ENCODE data around the gene DCPS. TPM values are rescaled to one million over a fixed set of nuclear protein-coding genes. Genes with fewer than 3 reads are reported as not detected.
"Not testable (repeated sequence)": the region's sequence is repeated elsewhere in the genome, so short reads cannot be mapped to it uniquely, and the experiment has no call there.

Gene DCPS
- total RNA-seq, 2 donors from 2014 or later = 11.3 to 13.1 TPM

DNA sequence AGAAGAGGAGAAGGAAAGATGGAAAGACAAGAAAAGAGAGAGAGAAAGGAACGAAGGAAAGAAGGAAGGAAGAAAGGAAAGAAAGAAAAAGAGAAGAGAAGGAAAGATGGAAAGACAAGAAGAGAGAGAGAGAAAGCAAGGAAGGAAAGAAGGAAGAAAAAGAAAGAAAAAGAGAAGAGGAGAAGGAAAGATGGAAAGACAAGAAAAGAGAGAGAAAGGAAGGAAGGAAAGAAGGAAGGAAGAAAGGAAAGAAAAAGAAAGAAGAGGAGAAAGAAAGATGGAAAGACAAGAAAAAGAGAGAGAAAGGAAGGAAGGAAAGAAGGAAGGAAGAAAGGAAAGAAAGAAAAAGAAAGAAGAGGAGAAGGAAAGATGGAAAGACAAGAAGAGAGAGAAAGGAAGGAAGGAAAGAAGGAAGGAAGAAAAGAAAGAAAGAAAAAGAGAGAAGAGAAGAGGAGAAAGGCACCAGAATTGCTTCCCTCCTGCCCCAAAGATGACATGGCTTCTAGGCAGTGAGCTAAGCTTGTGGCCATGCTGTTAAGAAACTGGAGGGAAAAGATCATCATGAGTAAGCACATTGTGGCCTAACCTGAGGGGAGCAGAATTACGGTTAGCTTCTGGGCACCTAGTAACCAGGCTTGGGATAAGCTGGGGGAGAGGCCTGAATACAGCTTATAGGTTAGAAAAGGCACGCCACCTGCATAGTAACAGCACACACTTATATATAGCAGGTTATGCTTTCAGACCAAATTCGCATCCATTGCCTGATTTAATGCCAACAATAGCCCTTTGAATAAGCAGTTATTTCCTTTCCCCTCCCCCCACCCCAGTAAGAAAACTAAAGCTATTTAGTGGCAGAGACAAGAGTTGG is 49.3 kb downstream of the DCPS start:
- DNase-seq (no peak), ATAC-seq (no peak)
- intact Hi-C loops (cut with DNase I) = no loop called here

DNA sequence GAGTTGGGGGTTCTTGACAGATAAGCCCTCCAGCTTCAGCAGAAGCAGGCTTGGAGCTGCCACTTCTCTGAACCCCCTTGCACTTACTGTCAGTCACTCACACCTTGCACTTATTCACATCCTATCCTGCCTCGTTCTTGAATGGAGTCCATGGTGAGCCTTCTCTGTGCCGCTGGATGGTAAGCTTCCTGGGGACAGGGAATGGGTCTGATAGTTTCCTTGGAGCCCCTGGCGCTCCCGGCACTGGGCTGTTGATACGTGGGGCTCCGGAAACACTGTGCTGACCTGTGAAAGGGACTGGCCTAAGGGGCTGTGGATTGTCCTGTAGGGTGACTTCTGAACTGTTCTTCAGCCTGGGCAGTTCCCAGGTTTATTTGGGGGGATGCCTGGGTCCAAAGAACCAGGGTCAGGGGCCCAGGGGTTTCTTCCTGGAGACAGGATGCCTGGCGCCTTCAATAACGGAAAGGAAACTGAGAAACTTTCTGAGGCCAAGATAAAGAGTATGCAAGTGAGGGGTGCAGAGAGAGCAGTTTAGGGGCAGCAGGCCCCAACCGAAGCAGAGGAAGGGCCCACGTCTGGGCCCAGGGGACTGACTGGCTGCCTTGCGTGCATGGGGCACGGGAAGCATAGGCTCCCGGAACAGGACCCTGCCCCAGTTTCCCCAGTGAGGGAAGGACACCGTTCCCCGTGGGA is 50.9 kb downstream of the DCPS start:
- DNase-seq (no peak), ATAC-seq (no peak)
- intact Hi-C loops (cut with DNase I) = loop anchor here in 1 of 2 donors (5.0 kb wide), 2 partner anchors 38 to 63 kb away; no protein-coding TSS in a partner anchor

DNA sequence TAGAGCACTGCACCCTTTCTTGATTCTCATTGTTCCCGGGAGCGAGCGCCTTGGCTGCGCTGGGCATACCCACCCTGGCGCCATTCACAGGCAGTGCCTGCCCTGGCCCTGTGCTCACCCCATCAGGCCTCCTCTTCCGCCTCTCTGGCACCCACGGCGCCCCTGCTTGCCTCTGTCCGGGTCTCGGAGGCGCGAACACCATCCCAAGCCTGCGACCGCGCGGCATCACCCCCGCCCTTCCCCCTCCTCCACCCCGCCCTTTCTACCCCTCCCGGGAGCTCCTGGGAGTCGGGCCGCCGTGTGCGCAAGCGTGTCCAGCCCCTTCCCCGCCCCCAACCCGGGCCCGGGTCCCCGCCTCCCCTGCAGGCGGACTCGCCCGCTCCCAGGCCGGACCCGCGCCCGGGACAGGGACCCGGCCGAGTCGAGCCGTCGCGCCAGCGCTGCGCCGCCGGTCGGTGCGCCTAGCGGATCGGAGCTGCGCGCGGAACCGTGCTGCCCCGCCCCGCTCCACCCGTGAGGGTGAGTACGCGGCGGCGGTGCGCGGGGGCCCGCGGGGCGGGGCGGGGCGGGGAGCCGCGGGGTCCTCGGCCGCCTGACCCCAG is 51.6 kb downstream of the DCPS start, which contains the start of gene ST3GAL4:
TSS of gene ST3GAL4 (plus strand) at position 363 of the 602 bp plus-strand sequence. CDS start 50,470 bp downstream, outside the sequence.
- DNase-seq = peak; percentile 87
- intact Hi-C loops (cut with DNase I) = loop anchor here in 1 of 2 donors (5.0 kb wide), 2 partner anchors 37 to 62 kb away; no protein-coding TSS in a partner anchor
- ATAC-seq = peak; percentile 78 to 83

DNA sequence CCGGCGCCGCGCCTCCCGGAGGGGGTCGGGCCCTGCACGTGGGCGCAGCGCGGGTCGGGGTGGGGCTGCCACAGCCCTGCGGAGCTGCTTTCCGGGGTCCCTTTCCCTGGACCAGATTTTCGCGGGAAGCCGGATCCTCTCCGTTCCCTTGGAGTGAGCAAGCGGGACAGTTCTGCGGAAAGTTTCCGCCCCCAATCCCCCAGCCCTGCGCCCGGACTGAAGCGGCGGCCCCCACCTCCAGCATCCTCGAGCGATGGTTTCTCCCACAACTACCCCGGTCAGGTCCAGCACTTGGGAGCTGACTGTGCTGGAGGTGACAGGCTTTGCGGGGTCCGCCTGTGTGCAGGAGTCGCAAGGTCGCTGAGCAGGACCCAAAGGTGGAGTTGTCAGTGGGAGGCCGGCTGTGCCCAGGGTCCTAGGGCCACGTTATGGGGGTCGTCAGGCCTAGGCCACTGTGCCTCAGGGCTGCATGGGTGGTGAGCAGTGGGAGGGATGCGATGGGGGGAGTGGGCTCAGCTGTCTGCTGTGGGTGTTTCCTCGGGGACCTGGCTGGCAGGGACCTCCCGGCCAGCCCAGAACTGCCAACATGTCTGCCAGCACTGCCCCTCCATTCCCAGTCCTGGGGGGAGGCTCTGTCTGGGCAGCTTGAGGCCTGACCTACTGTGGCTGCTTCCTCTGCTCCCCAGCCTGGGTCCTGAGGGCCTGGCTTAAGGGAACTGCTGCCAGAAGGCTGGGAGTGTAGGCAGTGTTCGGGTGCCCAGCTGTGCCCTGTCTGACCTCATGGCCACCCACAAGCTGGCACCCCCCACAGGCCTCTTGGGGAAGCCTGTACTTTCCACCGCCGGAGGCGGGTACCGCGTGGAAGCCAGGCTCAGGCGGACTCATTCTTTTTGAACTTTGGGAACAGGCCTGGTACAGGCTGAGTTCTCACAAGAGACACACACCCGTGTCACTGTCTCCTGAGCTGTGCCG is 52.4 kb downstream of the DCPS start:
- intact Hi-C loops (cut with DNase I) = loop anchor here in 1 of 2 donors (5.0 kb wide), 2 partner anchors 36 to 61 kb away; no protein-coding TSS in a partner anchor
- ATAC-seq (peak; percentile 12 to 13), DNase-seq (peak; percentile 62)

DNA sequence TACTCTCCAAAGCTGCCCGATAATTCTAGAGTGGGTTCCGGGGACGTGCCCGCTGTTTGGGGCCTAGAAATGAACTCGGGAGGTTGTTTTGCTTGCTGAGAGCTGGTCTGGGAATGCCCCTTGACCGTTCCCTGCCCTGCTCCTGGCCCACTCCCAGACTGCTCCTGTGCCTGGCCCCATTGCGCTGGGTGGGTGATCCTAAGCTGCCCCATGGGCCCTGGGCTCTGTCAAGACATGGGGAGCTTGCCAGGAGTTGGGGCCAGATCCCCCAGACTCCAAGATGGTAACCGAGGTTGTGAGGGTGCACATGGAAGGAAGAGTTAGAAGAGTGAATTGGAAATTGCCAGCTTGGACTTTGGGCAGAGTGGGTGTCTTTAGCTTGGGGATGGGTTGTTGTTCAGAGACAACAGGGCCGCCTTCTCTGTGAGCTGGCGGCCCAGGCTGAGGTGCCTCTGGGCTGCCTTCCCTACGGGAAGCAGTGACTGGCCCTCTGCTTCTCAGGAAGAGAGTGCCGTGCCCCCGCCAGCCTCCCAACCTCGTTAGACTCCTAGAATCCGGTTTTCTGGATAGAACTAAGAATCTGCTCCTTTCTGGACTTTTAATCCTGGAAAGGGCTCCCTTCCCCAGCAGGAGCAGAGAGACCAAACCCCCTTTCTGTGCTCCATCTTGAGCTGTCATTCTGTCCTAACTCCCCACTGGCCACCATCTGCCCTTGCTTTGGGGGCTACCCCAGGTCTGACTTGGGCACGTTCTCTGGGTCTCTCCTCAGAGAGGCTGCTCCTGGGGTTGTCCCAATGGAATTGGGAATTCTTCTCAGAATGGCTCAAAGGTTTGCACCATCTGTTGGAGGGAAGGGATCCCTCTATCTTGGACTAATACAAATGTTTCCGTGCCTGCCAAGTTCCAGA is 53.4 kb downstream of the DCPS start:
- intact Hi-C loops (cut with DNase I) = loop anchor here in 1 of 2 donors (5.0 kb wide), 2 partner anchors 35 to 60 kb away; no protein-coding TSS in a partner anchor
- DNase-seq (no peak), ATAC-seq (no peak)

DNA sequence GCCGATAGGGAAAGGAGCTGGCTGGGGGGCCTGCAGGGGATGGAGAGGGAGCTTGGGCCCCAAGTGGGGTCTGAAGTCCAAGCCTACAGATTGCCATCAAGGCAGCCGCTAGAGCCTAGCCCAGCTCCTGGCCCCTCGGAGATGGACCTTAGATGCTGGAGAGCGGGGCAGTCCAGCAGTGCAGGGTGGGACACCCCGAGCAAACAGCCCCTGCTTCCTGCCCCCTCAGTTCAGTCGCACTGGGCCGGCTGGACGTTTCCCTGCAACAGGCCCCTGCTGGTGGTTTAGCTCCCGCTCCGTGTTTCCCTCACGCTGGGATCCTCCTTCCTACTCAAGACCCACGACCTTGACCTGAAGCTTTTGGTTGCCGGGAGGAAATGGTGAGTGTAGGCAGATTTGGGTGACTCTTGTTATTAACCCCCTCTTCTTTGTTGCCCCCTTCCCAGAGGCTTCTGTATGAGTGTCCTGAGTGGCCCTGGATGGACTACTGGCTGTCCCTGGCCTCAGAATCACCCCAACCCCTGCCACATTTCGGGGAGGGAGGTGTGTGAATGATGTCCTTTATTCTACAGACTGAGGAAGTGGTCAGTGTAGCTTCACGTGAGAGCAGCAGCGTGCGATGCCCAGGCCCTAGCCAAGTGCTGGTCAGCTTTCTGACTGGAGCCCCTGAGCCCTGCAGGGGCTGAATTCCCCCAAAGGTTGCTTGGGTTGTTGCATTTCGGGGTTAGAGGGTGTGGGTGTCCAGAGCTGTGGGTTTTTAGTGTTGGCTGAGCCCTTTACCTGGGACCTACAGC is 54.3 kb downstream of the DCPS start:
- DNase-seq (no peak), ATAC-seq (no peak)
- intact Hi-C loops (cut with DNase I) = loop anchor here in 1 of 2 donors (5.0 kb wide), 2 partner anchors 34 to 59 kb away; no protein-coding TSS in a partner anchor

DNA sequence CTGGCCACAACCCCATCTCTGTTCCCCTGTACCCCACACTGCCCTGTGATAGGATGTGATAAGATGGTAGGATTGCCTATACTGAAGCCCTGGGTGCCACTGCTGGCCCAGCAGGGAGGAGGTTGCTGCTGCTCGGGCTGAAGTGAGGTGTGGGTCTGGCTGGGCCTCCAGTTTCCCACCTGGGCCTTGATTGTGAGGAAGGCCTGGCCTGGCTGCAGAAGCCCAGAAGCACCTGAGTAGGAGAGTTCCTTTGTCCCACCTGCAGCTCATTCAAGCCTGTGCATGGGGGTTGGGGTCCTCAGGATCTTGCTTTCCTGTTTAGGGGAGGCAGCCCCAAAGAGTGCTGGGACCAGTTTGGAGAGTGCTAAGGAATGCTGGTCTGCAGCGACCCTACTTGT is 54.9 kb downstream of the DCPS start:
- intact Hi-C loops (cut with DNase I) = loop anchor here in 1 of 2 donors (5.0 kb wide), 2 partner anchors 34 to 59 kb away; no protein-coding TSS in a partner anchor
- no peak for ATAC-seq
- no peak for DNase-seq

DNA sequence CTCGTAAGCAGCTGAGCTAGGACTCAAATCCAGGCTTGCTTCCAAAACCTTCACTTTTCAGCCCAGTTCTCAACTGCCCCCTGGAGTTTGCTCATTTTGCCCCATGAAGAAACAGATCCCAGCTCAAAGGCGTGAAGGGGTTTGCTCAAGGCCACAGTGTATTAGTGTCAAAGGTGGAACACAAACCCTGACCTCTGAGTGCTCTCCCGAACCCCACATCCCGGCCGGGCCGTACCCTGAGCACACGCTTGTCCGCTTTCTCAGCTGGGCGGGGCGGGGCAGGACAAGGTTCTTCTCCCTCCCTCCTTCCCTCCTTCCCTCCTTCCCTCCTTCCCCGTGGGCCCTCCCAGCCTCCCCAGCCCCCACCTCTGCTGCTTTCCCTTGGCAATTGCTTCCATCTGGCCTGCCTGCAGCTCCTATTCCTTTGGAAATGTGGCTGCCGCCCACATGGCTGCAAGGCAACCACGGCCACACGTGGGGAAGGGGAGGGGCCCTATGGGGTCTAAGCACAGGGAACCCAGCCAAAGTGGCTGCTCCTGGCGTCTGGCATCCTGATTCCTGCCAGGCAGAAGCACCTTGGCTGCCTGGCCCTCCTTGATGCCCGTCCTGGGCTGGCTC is 55.7 kb downstream of the DCPS start:
- intact Hi-C loops (cut with DNase I) = loop anchor here in 1 of 2 donors (5.0 kb wide), 2 partner anchors 33 to 58 kb away; no protein-coding TSS in a partner anchor
- ATAC-seq (peak; percentile 40 to 50), DNase-seq (peak; percentile 83)

DNA sequence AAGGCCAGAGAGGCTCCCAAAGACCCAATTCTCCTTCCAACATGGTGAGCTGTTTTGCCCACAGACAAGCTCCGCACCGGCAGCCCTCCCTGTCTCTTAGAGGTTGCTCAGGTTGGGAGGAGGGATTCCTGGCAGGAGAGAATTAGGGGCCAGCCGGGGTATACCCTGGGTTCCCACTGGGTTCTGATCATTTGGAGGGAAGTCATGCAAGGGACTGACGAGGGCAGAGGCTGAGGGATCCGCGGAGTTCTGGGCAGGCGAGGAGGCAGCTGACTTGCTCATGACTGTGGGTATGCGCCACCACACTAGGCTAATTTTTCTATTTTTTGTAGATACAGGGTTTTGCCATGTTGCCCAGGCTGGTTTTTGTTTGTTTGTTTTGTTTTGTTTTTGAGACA is 56.2 kb downstream of the DCPS start:
- intact Hi-C loops (cut with DNase I) = no loop called here
- ATAC-seq (no peak), DNase-seq (peak; percentile 32)

DNA sequence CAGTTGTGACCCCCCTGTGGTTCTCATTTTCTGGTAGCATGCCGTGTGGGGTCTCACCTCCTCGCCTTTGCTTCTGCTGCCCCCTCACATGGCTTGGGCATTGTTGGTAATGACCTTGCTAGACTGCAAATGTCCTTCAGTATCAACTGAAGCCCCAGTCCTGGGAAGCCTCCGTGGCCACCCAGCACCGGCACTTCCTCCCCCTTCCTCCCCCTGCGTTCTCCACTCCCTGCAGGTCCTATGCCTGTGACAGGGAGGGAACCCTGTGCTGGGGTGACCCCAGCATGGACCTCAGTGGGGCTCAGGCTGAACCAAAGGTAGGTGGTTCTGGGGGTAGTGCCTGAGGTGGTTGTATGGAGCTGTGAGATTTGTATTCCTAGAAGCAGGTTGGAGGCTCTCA is 57.5 kb downstream of the DCPS start:
- ATAC-seq (no peak), DNase-seq (no peak)
- intact Hi-C loops (cut with DNase I) = no loop called here

DNA sequence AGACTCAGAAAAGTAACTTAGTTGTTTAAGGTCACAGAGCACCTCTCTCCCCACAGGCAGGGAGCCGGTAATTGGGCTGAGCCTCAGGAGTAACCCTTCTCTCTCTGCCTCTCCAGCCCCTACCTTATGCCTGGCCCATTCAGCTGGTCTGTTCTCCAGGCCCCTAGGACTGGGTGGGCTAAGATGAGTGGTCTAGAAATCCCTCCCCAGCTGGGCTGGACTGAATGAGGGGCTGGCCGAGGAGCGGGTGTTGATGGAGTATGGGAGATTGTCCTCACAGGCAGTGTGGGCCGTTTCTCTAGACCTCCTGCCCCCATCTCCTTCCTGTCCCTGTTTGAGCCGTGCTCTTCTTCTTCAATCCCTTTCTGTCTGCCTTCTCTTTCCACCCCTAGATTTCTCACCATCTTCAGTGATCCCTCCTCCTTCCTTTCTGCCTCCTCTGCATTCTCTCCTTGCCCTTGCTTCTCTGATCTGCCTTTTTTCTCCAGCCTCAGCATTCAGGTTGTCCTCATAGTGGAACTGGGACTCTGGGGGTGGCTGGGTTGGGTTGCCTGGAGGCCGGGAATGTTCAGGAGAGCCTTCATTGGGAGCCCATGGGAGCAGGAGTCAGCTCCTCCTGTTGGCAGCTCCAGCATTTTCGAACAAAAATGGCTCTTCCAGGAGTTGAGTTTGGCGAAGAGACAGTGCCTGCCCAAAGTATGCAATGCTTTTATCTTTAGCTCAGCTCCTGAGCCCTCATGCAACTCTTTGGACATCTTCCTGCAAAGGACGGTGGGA is 59.2 kb downstream of the DCPS start:
- no peak for DNase-seq
- ATAC-seq = no peak
- intact Hi-C loops (cut with DNase I) = no loop called here

DNA sequence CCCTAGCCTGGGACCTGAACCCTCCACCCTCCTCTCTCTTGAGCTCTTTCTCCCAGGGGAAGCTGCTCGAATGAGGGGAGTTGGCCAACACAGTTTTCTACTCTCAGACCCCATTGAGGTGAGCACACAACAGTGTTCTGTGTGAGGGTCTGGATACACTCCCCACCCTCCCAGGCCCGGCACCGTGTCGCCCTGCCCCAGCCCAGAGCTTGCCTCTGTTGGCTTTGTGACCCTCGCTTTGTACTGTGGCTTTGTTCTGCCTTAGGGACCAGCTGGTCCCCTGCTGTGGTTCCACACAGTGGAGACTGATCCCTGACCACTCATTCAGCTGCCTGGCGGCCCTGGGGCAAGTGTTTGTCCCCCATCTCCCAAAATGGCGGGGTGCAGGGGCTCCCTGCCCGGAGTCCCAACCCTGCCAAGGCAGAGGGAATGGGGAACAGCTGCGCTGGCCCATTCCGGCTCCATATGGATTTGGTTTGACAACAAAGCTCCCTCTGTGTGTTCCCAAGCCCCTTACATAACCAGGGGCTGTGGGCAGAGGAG is 59.9 kb downstream of the DCPS start:
- intact Hi-C loops (cut with DNase I) = no loop called here
- DNase-seq (no peak), ATAC-seq (no peak)

DNA sequence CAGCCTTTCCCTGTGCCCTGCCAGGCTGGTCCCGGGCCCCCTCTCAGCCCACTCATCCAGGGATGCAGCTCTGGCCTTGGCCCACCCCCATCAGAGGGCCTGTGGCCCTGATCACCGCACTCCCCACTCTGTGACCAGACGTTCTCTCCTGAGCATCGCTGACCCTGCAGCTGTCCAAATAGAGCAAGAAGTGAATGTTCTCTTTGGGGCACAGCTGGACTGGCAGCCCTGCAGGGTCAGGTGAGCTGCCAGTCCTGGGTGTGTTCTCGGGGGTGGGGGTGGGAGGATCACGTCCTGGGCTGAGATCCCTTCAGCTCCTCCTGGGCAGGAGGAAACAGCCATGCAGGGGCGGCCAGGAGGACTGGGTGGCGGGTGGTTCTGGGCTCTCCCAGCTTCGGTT is 60.9 kb downstream of the DCPS start:
- intact Hi-C loops (cut with DNase I); DNase-seq; ATAC-seq: not testable (repeated sequence)

DNA sequence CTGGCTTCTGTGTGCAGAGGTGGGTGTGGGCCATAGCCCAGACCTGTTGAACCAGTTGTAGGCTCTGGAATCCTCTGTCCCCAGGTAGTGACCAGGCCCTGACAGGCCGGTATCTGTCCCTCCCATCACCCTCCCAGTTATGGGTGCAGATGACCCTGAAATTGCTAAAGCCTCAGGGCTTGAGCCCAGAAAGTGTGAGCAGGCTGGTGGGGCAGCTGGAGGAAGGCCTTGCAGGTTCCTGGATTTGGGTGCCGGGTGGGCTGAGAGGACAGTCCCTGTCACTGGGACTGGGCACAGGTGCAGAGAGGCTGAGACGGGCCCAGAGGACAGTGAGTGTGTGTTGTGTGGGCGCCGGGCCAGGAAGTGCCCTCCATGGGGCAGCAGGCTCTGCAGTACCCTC is 61.6 kb downstream of the DCPS start:
- intact Hi-C loops (cut with DNase I); DNase-seq: not testable (repeated sequence)
- ATAC-seq = peak in 1 of 2 donors; percentile 4
